AG20443 (cell line): ENCODE data around the gene MARK3.

ENCODE experiments used
- DNase-seq: peaks from one replicate; pipeline ENCODE4 v3.0.0; 2012; ENCODE audit warnings: low spot score, mixed read lengths

MARK3 gene

DNA sequence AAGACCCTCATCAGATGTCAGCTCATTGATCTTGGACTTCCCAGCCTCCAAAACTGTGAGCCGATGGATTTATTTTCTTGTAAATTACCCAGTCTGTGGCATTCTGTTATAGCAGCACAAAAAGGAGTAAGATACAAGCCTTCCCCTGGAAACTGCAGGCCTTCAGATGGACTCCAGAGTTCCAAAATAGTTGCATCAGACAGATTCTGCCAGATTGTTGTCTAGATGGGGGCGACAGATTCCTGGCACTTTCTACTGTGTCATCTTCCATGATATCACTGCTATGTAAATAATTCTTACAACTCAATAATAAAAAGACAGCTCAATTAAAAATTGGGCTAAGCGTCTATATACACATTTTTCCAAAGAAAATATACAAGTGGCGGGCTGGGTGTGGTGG is 17.2 kb upstream of the MARK3 start:
- no peak for DNase-seq

DNA sequence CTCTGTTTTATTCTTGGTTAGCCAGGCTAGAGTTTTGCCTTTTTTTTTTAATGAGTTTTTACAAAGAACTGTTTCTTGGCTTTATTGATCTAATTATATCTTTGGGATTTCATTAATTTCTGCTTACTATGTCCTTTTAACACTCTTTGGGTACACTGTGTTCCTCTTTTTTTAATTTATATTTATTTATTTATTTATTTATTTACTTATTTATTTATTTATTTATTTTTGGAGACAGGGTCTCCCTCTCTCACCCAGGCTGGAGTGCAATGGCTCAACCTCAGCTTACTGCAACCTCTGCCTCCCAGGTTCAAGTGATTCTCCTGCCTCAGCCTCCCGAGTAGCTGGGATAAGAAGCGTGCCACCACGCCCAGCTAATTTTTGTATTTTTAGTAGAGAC is 15.1 kb upstream of the MARK3 start:
- DNase-seq = no peak

DNA sequence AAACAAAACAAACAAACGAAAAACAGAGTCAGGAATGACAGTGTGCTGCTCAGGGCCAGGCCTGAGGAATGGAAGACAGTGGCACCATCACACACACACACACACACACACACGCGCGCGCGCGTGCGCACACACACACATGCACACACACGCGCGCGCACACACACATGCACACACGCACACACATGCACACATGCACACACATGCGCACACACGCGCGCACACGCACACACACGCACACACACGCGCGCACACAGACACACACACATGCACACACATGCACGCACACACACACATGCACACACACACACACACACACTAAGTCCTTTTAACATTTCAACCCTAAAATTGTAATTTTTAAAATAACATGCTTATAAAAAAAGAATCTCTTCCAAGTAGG is 13.2 kb upstream of the MARK3 start:
- DNase-seq = no peak

DNA sequence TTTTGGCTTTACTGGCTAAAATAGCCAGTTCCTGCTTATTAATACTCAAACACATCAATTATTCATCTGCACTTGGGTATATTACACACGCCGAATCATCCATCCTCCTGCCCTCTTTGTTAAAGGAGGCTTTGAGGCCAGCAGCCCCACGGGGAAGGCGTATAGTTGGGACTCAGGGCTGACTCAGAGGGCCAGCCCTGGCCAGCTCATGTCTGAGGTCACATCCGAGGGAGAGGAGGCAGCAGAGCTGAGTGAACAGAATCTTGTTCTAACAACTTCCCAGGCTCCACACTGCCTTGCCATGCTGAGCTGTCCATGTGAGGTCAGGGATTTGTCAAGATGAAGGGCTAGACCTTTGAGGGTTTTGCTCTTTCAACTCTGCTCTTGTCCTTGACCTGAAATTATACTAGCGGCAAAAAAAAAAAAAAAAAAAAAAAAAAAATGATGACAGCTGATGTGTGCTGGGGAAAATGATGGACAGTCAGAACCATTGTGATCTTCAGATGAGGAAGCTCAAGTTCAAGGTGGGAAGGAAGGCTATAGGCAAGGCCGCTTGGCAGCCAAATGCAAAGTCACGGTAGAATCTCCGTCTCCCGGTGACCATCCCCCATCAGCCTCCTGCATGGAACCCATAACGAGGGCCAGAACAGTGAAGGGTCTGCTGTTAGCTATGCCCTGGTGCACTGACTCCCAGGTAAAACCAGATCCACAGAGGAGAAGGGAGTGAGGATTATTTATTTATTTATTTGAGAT is 12.5 kb upstream of the MARK3 start:
- DNase-seq = peak; percentile 94

DNA sequence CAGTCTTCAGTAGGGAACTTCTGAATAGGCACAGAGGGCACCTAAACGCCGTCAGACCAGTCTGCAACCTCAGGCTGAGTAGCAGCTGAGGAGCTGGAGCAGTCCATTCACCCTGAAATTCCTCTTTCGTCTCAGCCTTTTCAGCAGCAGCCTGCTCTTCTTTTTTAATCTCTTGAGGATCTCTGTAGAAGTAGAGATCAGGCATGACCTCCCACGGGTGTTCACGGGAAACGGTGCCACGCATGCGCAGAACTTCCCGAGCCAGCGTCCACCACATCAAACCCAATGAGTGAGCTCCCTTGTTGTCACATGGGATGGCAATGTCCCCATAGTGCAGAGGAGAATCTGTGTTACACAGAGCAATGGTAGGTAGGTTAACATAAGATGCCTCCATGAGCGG is 11.1 kb upstream of the MARK3 start:
- no peak for DNase-seq

DNA sequence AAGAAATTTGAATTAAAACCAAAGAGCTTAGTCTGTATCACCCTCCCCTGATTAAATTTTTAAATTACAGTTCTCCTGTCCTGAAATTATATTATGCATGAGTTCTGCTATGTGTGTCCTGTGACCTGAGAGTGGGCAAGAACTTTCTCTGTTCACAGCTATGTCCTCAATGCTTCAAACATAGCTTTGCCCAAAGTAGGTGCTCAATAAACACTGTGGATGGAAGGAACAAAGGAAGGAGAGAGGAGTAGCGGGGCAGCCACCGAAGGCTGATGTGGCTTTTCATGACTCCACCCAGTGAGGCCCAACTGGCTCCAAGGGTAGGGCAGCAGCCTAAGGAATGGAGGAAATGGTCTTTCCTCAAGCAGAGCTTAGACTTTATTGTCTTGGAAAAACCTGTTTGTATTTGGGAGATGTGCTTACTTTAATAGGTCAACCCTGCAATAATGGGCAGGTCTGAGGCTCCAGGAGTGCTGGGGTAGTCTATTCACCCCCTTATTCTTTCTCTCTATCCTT is 7.6 kb upstream of the MARK3 start:
- DNase-seq = no peak

DNA sequence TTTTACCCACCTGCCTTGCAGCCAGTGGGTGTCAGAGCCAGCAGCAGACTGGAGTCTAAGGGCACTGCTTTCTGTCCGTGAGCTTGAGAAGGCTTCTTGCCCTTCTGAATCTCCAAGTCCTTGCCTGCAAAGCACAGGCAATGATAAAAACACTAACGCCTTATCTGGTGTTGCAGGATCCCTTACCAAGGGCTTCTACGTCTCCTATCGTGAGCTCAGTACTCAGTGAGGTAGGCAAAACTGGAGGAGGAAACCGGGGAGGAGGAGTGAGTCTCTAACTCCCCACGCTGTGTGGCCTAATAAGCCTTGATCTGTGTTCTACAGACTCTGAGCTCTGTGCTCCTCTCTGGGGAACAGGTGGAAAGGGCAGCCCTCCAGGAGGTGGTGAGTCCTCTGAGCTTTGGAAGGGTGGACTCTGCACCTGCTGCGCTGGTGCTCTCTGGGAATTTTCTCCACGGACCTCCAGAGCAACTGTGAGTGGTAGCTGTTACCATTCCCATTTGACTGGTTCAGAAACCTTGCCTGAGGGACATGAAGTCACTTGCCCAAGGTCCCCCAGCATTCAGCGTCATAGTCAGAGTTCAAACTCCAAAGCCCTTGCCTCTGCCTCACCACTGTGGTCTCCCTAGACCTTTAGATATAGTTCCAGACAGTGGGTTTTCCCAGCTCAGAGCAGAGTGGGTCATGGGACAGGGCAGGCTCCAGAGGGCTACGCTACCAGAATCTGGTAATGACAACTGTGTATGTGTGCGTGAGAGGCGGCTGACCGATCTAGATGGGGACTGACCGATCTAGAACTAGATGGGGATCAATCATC is 7.0 kb upstream of the MARK3 start:
- no peak for DNase-seq

DNA sequence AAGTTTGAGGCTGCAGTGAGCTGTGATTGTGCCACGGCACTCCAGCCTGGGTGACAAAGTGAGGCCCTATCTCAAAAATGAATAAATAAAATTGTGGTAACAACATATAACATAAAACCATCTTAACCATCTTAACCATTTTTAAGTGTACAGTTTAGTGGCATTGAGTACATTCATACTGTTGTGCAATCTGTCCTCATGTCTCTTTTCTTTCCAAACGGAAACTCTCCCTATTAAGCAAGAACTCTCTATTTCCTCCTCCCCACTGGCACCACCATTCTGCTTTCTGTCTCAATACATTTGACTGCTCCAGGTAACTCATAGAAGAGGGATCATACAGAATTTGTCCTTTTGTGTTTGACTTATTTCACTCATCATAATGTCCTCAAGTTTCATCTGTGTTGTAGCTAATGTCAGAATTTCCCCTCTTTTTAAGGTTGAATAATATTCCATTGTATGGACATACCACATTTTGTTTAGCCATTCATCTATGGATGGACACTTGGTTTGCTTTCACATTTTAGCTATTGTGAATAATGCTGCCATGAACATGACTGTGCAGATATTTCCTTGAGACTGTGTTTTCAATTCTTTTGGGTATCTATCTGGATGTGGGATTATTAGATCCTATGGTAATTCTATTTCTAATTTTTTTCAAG is 4.4 kb upstream of the MARK3 start:
- no peak for DNase-seq

DNA sequence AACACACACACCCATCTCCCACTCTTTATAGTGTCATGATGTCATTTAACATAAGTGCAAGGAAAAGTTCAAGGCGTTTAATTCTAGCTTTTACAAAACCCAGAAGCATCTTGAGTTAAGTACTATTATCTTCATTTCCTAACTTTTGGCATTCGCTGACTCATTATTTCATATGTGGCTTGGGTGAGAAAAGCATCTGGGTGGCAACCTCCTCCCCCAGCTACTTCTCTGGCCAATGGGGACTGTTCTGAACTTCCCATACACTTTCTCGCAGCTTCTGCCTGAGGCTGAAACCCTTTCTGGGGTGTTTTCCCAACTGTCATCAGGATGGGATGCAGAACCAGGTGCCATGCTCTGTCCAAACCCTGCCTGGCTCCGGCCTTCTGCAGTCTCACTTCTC is 2.8 kb upstream of the MARK3 start:
- DNase-seq = peak; percentile 63

DNA sequence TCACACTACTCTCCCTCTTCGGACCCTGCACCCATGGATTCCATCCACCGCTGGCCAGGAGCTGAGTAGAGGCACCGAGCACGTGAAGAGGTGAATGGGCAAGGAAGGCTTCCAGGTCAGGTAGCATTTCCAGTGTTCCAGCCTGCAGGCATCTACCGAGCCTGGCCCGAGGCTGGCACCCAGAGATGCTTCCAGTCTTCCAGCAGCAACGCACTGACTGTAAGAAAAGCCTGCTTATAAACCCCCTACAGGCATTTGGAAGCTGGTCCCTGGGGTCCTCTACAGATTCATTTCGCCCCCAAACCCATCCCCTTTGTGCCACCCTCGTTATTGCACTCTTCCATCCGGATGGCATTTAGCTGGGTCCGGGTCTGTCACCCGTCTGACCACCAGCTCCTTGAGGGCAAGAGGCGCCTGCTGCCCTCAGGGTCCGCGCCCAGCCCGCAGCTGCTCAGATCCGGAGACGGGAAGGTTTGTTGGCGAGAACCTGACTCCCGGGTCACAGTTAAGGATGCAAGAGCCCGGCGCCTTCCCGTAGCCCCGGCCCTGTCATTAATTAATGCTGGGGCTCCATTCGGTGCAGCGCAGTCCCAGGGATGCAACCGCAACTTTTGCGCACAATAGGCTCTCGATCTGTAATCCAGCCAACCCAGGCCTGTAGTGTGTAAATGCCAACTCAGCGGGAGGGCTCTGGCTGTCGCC is 614 bp upstream of the MARK3 start:
- no peak for DNase-seq

DNA sequence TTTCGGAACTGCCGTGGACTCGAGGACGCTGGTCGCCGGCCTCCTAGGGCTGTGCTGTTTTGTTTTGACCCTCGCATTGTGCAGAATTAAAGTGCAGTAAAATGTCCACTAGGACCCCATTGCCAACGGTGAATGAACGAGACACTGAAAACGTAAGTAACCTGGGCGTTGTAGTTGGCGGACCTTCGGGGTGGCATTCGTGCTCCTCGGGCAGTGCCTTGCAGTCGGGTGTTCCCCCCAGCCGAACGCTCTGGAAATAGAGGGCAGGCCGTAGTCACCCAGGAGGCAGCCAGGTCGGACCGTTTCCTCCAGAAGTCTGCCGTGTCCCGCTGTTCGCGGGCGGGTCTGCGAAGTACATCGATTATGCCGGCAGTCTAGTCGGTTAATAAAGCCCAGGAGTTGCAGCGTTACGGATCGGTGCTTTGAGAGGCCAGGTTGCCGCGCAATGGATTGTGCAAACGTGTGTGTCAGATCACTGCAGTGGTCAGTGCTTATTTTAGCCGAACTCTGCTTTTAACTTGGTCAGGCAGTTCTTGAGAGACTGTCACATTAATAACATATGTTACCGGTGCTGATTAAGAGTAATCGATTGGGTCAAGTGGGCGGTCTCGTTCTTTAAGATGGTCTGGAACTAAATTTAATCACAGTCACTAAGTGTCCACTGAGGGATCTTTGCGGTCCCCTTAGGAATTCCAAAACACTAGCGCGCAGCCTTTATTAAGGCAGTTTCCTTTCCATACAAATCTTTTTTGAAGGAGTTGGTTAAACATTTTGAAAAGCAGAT is 906 bp downstream of the MARK3 start:
- no peak for DNase-seq

DNA sequence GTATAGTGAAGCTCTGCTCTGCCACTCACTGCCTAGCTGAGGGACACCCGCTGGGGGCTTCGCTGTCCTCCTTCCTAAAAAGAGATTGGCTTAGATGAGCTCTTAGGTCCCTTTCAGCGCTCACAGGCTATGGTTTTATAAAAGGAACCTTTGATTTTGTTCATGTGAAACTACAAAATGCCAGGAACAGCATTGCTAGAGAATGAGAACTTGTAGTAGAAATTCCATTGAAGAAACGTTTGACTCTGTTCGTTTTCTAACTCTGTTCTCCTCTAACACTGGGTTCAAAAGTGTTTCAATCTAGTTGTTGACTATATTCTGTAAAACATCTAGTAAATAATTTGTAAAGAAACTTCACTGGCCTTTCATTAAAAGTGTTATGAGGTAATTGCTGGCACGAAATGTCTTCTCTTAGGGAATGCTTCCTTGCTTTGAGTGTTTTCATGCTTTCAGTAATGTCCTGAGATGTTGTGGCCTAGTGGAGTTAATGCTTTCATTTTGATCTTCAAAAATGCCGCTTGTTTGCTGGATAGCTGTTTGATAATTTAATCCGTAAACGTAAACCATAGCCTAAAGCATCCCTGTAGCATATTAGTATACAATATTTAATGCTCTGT is 1.6 kb downstream of the MARK3 start:
- no peak for DNase-seq

DNA sequence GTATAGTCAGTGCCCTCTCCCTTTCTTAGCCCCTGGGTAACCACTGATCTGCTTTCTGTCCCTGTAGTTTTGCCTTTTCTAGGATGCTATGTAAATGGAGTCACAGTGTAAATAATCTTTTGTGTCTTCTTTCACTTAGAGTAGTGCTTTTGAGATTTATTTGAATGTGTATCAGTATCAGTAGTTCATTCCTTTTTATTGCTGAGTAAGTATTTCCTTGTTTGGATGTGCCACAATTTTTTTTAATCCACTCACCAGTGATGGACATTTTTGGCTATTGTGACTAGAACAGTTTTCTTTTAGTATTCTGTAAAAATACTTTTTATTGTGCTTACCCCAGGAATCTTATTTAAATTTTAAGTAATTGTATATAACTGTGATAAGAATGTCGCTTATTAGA is 3.4 kb downstream of the MARK3 start:
- no peak for DNase-seq

DNA sequence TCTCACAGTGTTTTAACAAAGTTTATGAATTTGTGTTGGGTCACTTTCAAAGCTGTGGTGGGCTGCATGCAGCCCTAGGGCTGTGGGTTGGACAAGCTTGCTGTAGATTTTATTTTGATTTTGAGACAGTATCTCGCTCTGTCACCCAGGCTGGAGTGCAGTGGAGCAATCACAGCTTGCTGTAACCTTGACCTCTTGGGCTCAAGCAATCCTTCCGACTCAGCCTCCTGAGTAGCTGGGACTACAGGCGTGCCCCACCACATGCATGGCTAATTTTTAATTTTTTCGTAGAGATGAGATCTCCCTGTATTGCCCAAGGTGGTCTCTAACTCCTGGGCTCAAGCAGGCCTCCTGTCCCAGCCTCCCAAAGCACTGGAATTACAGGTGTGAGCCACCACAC is 5.4 kb downstream of the MARK3 start:
- DNase-seq = no peak

DNA sequence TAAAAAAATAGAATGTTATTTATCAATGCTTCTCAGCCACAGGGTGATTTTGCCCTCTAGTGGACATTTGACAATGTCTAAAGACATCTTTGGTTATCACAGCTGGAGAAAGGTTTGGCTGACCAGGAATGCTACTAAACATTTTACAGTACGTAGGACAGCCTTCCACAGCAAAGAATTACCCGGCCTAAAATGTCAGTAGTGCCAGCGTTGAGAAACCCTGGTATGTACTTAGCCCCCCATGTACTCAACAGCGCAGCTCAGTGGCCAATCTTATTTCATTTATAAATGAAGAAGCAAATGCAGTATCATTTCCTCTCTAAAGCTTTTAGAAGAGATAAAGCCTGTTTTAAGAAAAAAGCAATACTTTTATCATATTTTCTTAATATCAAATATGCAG is 5.8 kb downstream of the MARK3 start:
- DNase-seq = peak; percentile 55

DNA sequence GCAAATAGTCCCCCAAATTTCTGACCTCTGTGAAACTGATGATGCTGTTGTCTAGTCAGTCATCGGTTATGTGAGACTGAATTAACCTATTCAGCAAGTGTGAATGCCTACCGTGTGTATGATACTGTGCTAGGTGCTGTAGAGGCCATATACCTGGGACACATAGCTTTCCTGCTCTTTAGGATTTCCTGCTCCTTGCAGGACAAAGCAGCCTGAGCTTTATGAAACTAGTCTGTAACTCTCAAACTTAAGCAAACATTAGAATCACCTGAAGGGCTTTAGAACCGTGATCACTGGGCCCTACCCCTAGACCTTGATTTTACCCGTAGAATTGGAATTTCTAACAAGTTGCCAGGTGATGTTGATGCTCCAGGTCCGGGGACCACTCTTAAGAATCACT is 6.9 kb downstream of the MARK3 start:
- DNase-seq = no peak

DNA sequence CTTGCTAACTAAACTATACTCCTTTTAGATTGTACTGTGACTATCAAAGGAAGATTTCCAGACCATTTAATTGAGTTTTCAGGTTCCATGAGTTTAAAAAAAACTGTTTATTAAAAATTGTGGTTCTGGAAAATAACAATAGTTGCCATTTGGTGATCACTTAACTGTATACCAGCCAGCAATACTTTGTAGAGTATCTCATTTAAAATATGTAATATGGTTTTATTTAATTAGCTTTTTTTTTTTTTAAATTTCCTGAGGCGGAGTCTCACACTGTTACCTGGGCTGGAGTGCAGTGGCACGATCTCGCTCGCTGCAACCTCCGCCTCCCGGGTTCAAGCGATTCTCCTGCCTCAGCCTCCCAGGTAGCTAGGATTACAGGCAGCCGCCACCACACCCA is 7.4 kb downstream of the MARK3 start:
- DNase-seq = no peak

DNA sequence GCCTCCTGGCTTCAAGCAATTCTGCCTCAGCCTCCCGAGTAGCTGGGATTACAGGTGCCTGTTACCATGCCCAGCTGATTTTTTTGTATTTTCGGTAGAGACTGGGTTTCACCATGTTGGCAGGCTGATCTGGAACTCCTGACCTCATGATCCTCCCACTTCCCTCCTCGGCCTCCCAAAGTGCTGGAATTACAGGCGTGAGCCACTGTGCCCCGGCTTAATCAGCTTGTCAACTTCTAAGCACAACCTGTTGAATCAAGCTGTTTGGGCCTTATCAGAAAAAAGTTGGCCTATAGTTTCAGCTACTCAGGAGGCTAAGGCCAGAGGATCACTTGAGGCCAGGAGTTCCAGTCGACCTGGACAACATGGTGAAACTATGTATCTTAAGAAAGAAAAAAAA is 7.9 kb downstream of the MARK3 start:
- no peak for DNase-seq

DNA sequence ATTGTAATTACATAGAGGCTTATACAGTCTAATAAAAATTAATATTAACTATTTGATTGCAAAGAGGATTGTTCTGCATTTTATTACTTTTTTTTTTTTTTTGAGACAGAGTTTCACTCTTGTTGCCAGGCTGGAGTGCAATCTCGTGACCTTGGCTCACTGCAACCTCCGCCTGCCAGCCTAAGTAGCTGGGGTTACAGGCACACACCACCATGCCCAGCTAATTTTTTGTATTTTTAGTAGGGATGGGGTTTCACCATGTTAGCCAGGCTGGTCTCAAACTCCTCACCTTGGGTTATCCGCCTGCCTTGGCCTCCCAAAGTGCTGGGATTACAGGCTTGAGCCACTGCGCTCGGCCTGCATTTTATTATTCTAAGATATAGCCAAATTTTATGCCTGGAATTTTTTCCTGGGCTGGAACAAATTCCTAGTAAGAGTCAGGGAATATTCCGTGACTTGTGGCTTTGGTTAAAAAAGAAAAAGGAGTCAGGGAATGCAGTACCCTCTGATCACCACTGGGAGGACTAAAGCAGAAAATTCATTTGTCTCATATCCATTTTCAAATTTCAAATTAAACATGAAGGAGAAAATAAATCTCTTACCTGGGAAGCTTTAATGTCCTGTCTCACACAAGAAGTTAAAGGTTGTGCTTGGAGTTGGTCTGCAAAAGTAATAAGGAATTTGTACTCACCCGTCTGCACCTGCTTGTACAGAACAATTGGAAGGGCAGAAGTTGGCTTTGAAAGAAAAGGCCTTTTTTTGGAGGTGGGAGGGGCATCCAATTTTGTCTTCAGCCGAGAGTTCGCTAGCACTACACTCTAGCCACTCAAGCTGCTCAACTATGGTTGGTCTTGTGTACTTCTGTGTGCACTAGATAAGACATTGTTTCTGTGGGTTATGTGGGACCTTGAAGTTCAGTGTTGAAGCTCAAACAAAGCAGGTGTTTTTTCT is 8.7 kb downstream of the MARK3 start:
- DNase-seq = peak; percentile 64

DNA sequence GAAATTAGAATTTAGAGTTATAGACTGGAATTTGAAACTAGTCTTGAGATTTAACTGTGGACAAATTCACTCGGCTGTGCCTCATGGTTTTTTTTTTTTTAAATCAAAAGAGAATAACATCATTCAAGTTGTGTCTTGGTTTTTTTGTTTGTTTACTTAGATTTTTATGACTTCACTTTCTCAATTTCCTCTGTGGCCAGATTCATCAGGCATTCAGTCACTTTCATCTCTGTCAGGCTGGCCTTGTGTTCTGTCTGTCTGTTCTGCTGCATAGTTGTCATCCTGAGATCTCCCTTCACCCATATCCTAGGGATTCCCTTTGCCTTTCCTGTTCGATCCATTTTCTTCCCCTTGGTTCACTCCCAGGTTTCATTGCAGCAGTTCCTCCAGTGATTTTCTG is 10.0 kb downstream of the MARK3 start:
- DNase-seq = peak; percentile 25
